VCaP (cell line): ENCODE data around the gene SMPD1.

Experiments
- H3K27ac ChIP-seq: fragments of 450-650 bp; 2 replicates; pipeline ENCODE4 v1.5.1; 2017
- CTCF ChIP-seq: fragments of 450-650 bp; conservative IDR thresholded peaks from 2 replicates; pipeline ENCODE4 v1.5.1; 2017; ENCODE audit warnings: mild to moderate bottlenecking, moderate library complexity

Gene SMPD1

GRCh38 chr11:6400431-6401345 lies 10.4 kb downstream of the SMPD1 start:
- TF ChIP-seq CTCF, result no peak

GRCh38 chr11:6401464-6401863 lies 11.2 kb downstream of the SMPD1 start:
- H3K27ac ChIP-seq, result no peak overlapping the region
- TF ChIP-seq CTCF, result no peak

More at GRCh38 chr11:6400431-6401345, 10.4 kb downstream of the SMPD1 start:
- H3K27ac ChIP-seq, result no peak overlapping the region

GRCh38 chr11:6402061-6402470 lies 11.8 kb downstream of the SMPD1 start:
- no peak for TF ChIP-seq CTCF
- no peak overlapping the region for H3K27ac ChIP-seq

- no peak overlapping the region for H3K27ac ChIP-seq
Observed at GRCh38 chr11:6402561-6402981, 12.3 kb downstream of the SMPD1 start.

GRCh38 chr11:6403539-6403938 lies 13.3 kb downstream of the SMPD1 start:
- TF ChIP-seq CTCF, result no peak
- H3K27ac ChIP-seq, result no peak overlapping the region

More at GRCh38 chr11:6402561-6402981, 12.3 kb downstream of the SMPD1 start:
- no peak for TF ChIP-seq CTCF

GRCh38 chr11:6404342-6405051 lies 14.2 kb downstream of the SMPD1 start:
- no peak for TF ChIP-seq CTCF
- H3K27ac ChIP-seq, result no peak overlapping the region

GRCh38 chr11:6405052-6405667 lies 14.9 kb downstream of the SMPD1 start:
- no peak overlapping the region for H3K27ac ChIP-seq
- no peak for TF ChIP-seq CTCF
